ENCODE results near the gene LRP8.
A peak's percentile ranks its signal among the peaks of the same experiment; 100 is the strongest.

LRP8 gene

GRCh38 chr1:53339736-53340635 lies 12.1 kb upstream of the LRP8 start:
- no peak for DNase-seq

- DNase-seq: no peak
These were observed 10.6 kb upstream of the LRP8 start for GRCh38 chr1:53338423-53338822.

GRCh38 chr1:53337499-53337898 lies 9.6 kb upstream of the LRP8 start:
- DNase-seq: no peak

GRCh38 chr1:53336146-53336545 lies 8.3 kb upstream of the LRP8 start:
- DNase-seq: no peak

- DNase-seq: no peak
These were observed 7.8 kb upstream of the LRP8 start for GRCh38 chr1:53335661-53336060.

GRCh38 chr1:53334781-53335180 lies 6.9 kb upstream of the LRP8 start:
- DNase-seq: no peak

- no peak for DNase-seq
These were observed 6.4 kb upstream of the LRP8 start for GRCh38 chr1:53334312-53334711.

GRCh38 chr1:53332833-53333232 lies 5.0 kb upstream of the LRP8 start:
- DNase-seq: no peak

GRCh38 chr1:53332186-53332564 lies 4.3 kb upstream of the LRP8 start:
- no peak for DNase-seq

GRCh38 chr1:53331446-53332185 lies 3.7 kb upstream of the LRP8 start:
- no peak for DNase-seq

- DNase-seq: no peak
These were observed 2.9 kb upstream of the LRP8 start for GRCh38 chr1:53330819-53331218.

- DNase-seq: no peak
These were observed 950 bp upstream of the LRP8 start for GRCh38 chr1:53328541-53329499.

GRCh38 chr1:53327182-53327913 lies 522 bp downstream of the LRP8 start:
- DNase-seq: peak in 1 of 2 experiments; percentile 24

- no peak for DNase-seq
These were observed 1.2 kb downstream of the LRP8 start for GRCh38 chr1:53326598-53327181.

GRCh38 chr1:53326088-53326597 lies 1.7 kb downstream of the LRP8 start:
- peak; percentile 50 to 83 for DNase-seq

- DNase-seq: no peak
These were observed 2.4 kb downstream of the LRP8 start for GRCh38 chr1:53325326-53326087.

GRCh38 chr1:53324728-53325297 lies 3.1 kb downstream of the LRP8 start:
- DNase-seq: no peak

GRCh38 chr1:53324321-53324720 lies 3.5 kb downstream of the LRP8 start:
- no peak for DNase-seq

- no peak for DNase-seq
These were observed 4.6 kb downstream of the LRP8 start for GRCh38 chr1:53323316-53323715.

All from NCI-H187 (cell line).